Activated T-cell treated with anti-CD3 and anti-CD28 coated beads, Interleukin-2, amount 50 U/mL, for 24 hours (primary cell): ENCODE data around the gene SULF2.

Source experiments
- DNase-seq: peaks from one replicate; pipeline ENCODE4 v3.0.0-alpha.2; 2020
- H3K27ac Mint-ChIP-seq: 2 replicates; pipeline ENCODE4 v1.8.0; 2020; ENCODE audit warnings: mild to moderate bottlenecking, mixed read lengths
- H3K27me3 Mint-ChIP-seq: 2 replicates; pipeline ENCODE4 v1.8.0; 2020; ENCODE audit warnings: mixed read lengths
- H3K36me3 Mint-ChIP-seq: 2 replicates; pipeline ENCODE4 v1.8.0; 2020; ENCODE audit warnings: low read depth, mixed read lengths
- H3K4me1 Mint-ChIP-seq: 2 replicates; pipeline ENCODE4 v1.8.0; 2020; ENCODE audit warnings: low read depth, mixed read lengths
- H3K4me3 Mint-ChIP-seq: 2 replicates; pipeline ENCODE4 v1.8.0; 2020; ENCODE audit warnings: mild to moderate bottlenecking, moderate library complexity, mixed read lengths
- H3K9me3 Mint-ChIP-seq: 2 replicates; pipeline ENCODE4 v1.8.0; 2020; ENCODE audit warnings: mixed read lengths

The SULF2 gene

DNA sequence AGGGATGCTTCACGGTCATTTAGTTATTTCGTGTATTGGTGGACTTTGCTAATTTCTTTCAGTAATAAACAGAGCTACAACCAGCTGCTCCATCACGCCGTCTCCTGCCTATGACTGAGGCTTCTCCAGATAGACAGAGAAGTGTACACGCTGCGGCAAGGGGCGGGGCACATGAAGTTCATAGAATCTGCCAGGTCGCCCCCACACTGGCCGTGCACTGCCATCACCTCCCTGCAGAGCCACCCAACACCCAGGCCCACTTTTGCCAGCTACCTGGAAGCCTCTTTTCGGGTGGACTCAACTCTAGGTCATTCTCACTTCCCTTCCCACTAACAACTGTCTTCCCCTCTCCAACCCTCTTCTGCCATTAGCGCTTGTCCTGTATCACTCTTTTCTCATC is 88.4 kb downstream of the SULF2 start:
- no peak for DNase-seq
- Mint-ChIP-seq H3K4me1 (peaks cover 10% of the 10 kb centered on the region), H3K9me3 (no peaks in the 10 kb centered on the region), H3K36me3 (no peaks in the 10 kb centered on the region), H3K27ac (no peak overlapping the region), H3K27me3 (no peaks in the 10 kb centered on the region), H3K4me3 (no peak overlapping the region)

DNA sequence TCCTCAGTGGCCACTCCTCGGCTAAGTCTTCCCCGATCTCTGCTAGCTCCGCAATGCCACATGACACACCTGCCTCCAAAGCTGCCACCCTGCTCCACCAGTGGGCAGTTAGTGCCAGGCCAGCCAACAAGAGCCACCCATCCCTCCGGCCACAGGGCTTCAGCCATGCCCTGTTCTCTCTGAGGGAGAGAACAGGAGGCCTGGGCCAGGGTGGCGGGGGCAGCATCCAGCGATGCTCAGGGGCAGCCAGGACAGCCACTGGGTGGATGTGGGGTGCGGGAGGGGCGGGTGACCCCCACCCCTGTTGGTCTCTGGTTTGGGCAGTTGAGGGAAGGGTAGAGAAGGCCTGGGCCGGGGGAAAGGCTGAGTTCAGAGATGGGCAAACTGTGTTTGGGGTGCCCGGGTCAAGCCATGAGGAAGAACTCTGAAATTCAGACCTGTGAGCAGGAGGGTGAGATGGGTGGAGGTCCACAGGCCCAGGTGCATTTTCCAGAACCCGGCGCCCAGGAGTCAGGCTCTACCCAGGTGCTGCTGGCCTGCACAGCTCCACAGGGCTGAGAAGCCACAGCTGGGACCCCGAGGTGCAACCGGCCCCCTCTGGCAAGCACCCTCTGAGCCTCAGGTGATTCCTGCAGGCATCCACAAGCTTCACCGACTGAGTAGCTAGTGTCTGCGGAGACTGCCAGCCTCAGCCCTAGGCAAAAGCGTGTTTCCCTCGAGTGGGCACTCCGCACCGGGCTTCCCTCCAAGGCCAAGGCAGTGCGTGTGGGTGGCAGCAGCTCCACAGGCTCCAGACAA is 91.1 kb downstream of the SULF2 start:
- Mint-ChIP-seq H3K9me3 (no peaks in the 10 kb centered on the region), H3K36me3 (no peaks in the 10 kb centered on the region), H3K27me3 (no peaks in the 10 kb centered on the region), H3K4me3 (no peak overlapping the region), H3K4me1 (peaks cover 10% of the 10 kb centered on the region), H3K27ac (no peak overlapping the region)
- DNase-seq: no peak

DNA sequence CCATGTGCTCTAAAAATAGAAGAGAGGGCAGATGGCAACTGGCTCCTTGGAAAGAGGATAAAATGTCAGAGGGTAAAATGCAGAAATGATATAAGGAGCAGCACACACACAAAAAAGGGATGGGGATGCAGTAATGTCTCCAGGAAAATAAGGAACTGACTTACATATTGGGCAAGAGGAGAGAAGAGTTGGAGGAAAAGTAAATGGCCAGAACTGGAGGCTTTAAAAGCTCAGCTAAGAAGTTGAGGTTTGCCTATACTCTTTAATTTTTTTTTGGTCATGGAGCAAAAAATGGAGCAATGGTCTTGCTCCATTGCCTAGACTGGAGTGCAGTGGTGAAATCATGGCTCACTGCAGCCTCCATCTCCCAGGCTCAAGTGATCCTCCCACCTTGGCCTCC is 93.7 kb downstream of the SULF2 start:
- Mint-ChIP-seq H3K27me3 (peaks cover 4% of the 10 kb centered on the region), H3K4me3 (no peak overlapping the region), H3K4me1 (peaks cover 10% of the 10 kb centered on the region), H3K9me3 (no peaks in the 10 kb centered on the region), H3K27ac (no peak overlapping the region), H3K36me3 (no peaks in the 10 kb centered on the region)
- no peak for DNase-seq

DNA sequence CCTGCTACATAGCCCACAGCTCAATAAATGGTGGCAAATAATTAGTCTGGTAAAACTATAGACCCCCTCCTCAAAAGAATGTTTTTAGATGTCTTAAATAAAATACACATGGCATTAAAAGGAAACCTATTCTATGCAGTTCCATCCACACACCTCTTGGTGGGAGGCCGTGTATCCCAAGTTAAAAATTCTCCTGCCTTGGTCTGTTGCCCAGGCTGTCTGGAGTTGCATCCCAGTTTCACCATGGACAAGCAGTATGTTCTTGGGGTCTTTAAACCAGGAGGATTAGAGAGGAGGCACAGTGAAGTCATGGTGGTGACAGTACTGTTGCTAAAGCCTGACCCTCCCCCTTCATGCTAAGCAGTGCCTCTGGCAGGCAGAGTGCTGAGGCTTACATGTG is 95.5 kb downstream of the SULF2 start:
- no peaks in the 10 kb centered on the region for H3K9me3 Mint-ChIP-seq
- DNase-seq: no peak
- H3K4me3 Mint-ChIP-seq: no peak overlapping the region
- no peak overlapping the region for H3K27ac Mint-ChIP-seq
- peaks cover 4% of the 10 kb centered on the region for H3K27me3 Mint-ChIP-seq
- H3K36me3 Mint-ChIP-seq: no peaks in the 10 kb centered on the region
- H3K4me1 Mint-ChIP-seq: no peaks in the 10 kb centered on the region

DNA sequence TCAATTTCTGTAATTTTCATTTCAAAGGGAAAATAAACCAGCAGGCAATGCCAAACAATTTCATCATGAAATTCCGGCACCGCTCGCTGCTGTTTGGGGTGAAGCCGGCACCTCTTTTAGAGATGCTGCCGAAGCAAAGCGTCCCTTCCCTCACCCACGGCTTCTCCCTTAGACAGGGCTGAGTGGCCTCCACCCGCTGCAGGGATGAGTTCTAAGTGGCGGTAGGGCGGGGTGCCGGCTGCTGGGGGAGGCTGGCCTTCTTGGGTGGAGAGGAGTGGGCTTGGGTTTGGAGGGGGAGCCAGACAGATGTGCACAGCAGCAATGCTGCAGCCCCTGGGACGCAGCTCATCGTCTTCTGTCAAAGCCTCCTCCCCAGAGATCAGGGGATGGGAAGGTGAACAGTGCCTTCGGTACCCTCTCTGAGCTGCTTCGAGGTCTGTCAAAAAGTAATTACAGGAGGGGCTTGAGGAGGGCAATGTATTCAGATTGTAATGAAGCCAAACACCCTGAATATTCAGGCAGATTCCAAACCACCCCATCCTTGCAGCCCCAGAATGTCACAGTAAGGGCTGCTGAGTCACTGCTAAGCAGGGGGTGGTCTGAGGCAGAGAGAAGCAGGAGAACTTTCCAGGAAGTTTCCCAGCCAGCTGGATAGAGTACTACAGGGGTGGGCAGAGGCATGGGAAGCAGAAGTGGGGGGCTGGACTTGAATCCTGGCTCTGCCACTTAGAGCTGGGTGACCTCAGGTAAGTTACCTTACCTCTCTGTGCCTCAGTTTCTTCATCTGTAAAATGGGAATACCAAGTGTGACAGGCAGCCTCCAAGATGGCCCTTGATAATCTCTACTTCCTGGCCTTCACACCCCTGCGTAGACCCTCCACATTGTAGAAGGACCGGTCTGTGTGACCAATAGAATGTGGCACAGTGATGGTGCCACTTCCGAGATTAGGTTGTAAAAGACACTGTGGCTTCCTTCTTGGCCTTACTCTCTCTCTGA is 96.6 kb downstream of the SULF2 start:
- no peaks in the 10 kb centered on the region for H3K36me3 Mint-ChIP-seq
- no peak for DNase-seq
- no peak overlapping the region for H3K27ac Mint-ChIP-seq
- H3K9me3 Mint-ChIP-seq: no peaks in the 10 kb centered on the region
- no peaks in the 10 kb centered on the region for H3K4me1 Mint-ChIP-seq
- H3K4me3 Mint-ChIP-seq: no peak overlapping the region
- peaks cover 4% of the 10 kb centered on the region for H3K27me3 Mint-ChIP-seq

DNA sequence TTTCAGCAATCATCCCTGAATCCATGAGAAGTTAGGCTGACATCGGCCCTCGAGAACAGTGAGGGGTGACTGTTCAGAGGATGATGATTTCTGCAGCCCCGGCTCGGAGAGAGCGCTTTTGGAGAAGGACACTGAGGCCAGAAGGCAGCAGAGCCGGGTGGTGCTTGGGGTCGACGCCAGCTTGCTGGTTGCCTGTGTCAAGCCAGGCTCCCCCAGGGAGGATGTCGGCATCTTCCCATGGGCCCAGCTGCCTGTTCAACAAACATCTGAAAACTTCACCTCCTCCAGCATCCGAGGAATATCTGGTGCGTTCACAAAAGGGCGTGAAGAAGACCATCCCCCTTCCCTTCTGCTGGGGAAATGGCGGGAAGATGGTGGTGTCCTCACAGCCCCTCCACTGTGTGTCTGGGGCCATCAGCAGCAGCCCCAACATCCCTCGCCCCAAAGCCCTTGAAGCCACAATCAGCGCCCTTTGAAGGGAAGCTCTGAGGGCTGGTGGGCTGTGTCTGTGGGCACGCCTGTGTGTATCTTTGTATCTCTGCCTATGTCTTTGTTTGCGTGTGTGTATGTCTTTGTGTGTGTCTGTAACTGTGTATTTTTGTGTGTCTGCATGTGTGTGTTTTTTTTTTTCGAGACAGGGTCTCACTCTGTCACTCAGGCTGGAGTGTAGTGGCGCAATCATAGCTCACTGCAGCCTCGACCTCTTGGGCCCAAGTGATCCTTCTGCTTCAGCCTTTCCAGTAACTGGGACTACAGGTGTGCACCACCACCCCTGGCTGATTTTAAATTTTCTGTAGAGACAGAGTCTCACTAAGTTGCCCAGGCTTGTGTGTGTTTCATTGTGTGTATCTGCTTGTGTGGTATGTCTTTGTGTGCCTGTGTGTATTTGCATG is 97.9 kb downstream of the SULF2 start:
- Mint-ChIP-seq H3K27ac (no peak overlapping the region), H3K27me3 (peaks cover 4% of the 10 kb centered on the region), H3K4me1 (no peaks in the 10 kb centered on the region), H3K36me3 (no peaks in the 10 kb centered on the region), H3K4me3 (no peak overlapping the region), H3K9me3 (no peaks in the 10 kb centered on the region)
- no peak for DNase-seq

DNA sequence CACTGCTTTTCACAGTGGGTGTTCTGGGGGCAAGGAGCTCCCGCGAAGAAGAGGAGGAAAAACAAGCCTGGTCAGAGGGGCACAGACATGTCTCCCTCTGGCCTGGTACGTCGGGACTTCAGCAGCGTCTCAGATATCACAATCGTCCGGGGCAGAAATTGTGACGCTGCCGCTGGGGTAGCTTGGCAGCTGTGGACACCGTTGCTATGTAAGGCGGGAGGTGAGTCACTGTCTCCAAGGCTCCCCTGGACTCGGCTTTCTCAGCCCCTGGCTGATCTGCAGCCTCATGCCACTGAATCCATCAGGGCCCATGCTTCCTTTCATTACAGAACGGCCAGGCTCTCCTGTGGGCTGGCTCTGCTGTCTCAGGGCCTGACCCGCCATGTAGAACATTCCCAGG is 98.7 kb downstream of the SULF2 start:
- Mint-ChIP-seq H3K27me3 (peaks cover 4% of the 10 kb centered on the region), H3K27ac (no peak overlapping the region), H3K36me3 (no peaks in the 10 kb centered on the region), H3K4me1 (no peaks in the 10 kb centered on the region), H3K4me3 (no peak overlapping the region), H3K9me3 (no peaks in the 10 kb centered on the region)
- DNase-seq: no peak

DNA sequence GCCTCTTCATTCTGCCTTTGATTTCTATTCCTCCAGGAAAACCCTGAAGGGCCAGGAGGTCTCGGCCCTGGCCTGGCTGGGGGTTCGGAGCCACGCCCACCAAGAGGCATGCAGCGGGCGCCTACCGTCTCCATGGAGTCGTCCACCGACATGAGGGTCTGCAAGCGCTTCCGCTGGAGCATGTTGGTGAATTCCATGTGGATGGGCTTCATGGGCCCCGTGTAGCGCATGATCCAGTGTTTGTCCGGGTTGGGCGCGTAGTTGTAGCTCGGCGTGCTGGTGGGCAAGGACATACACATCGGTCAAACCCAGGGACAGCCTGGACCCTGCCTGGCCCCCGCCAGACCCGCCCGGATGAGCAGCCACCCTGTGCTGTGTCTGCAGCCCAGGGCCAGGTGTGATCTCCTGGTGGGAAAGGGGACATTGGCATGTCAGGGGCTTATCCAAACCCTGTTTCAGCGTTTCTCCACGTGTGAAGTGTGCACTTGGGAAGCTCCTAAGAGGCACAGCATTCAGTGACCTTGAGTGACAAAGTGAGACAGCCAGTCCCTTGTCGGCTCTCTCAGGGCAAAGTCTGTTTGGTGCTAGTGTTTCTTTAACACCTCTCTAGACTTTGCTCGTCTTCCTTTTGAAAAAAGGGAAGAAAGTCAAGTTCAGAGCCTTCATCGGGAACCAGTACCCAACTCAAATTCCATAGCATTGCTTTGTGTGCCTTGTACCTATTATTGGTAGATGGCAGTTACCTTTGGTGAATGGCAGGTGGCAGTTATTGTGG is 100.8 kb downstream of the SULF2 start:
- Mint-ChIP-seq H3K4me3 (no peak overlapping the region), H3K27ac (no peak overlapping the region), H3K27me3 (peaks cover 4% of the 10 kb centered on the region), H3K4me1 (no peaks in the 10 kb centered on the region), H3K9me3 (no peaks in the 10 kb centered on the region), H3K36me3 (no peaks in the 10 kb centered on the region)
- DNase-seq: no peak

DNA sequence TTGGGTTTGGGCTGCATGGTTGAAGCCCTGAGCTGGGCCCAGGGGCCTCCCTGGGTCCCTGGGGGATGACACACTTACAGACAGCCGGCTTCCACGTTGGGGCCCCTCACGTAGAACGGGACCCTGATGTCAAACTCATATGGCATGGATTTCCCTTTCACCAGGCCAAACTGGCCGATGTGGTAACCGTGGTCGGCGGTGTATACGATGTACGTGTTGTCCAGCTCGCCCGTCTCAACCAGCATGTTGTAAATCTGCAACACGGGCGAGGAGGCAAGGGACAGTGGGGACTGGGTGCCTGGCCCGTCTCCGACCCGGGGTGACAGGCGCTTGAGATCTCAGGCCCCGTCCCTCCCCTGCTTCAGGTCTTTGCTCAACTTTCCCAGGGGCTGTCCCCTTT is 102.4 kb downstream of the SULF2 start:
- H3K4me3 Mint-ChIP-seq: no peak overlapping the region
- DNase-seq: no peak
- H3K36me3 Mint-ChIP-seq: no peaks in the 10 kb centered on the region
- H3K9me3 Mint-ChIP-seq: no peaks in the 10 kb centered on the region
- no peaks in the 10 kb centered on the region for H3K27me3 Mint-ChIP-seq
- H3K27ac Mint-ChIP-seq: peak overlapping the region; percentile 26
- H3K4me1 Mint-ChIP-seq: no peaks in the 10 kb centered on the region

DNA sequence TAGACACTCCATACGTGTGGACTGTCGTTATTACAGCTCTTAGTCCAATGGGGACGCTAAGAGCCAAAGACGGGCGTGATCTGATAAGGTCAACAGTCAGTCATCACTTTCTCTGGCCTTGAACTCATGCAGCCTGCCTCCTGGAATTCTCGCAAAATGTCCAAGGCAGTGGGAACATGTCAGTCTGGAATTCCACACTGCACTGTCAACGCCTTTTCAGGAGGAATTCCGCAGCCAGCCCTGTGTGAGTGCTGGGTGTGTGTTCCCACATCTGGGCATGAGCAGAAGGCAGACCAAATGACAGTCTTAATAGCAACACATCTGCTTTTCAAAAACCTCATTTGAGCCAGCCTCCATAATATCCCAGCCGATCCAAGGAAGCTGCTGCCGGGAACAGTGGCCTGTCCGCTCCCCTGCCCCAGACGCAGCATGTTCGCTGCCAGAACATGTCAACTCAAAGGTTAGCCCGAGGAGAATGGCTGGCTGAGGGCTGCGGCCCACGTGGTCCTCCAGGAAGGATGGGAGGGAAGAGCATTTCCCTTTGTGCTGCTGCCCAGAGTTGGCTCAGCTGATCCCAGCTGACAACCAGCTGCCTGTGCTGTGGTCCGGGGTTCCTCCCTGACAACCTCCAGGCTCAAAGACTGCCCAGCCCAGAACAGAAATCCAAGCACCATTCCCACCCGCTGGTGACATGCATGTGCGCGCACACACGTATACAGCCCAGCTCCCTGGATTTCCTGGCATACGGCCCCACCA is 103.1 kb downstream of the SULF2 start:
- Mint-ChIP-seq H3K36me3 (no peaks in the 10 kb centered on the region), H3K27ac (peak overlapping the region; percentile 26), H3K4me1 (no peaks in the 10 kb centered on the region), H3K9me3 (no peaks in the 10 kb centered on the region), H3K4me3 (no peak overlapping the region), H3K27me3 (no peaks in the 10 kb centered on the region)
- DNase-seq: no peak

DNA sequence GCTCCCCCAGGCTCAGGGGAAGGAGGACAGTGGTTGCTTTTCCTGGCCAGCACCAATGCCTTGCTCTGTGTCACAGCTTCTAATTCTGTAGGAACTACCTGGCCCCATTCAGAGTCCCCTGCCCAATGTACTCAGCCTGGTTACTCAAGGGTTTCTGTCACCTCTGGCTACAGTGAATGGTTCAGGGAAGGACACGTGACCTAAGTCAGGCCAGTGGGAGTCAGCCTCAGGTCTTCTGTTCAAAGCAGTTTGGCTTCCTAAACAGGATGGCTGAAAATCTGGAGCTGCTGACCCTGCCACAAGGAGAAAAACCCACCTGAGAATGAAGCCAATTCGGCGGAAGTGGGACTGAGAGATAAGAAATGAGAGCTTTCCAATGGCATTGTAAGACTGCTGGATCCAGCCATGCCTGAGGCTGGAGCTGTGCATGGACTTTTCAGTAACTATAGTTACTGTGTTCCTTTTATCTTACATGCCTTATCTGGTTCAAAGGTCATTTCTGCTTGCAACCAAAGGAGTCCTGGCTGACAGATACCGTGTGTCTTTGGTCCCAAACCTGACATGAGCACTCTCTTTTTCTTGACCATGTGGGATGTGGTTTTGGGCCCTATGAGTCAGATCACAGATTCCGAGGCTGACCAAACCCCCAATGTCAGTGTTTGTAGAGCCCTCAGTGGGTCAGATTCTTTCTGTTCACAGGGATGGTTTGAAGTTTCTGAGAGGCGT is 104.3 kb downstream of the SULF2 start:
- DNase-seq: no peak
- H3K9me3 Mint-ChIP-seq: no peaks in the 10 kb centered on the region
- no peaks in the 10 kb centered on the region for H3K27me3 Mint-ChIP-seq
- no peaks in the 10 kb centered on the region for H3K4me1 Mint-ChIP-seq
- no peak overlapping the region for H3K27ac Mint-ChIP-seq
- H3K36me3 Mint-ChIP-seq: no peaks in the 10 kb centered on the region
- no peak overlapping the region for H3K4me3 Mint-ChIP-seq

DNA sequence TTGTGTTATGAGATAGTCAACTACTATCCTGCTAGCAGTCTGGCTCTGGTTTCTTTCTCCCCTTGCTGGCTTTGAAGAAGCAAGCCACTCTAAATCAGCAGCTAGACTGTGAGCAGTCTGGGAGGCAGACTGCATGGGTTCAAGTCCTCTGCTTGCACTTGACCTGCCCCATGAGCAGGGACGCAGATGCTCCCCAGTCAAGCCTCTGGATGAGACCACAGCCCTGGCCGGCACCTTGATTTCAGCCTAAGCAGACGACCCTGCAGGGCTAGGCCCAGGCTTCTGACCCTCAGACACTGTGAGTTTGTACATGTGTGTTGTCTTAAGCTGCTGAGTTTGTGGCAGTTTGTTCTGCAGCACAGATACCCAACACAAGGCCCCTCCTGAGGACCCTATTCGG is 105.8 kb downstream of the SULF2 start:
- Mint-ChIP-seq H3K4me3 (no peak overlapping the region), H3K27ac (peak overlapping the region; percentile 24), H3K4me1 (no peaks in the 10 kb centered on the region), H3K9me3 (no peaks in the 10 kb centered on the region), H3K27me3 (no peaks in the 10 kb centered on the region), H3K36me3 (no peaks in the 10 kb centered on the region)
- DNase-seq: no peak

DNA sequence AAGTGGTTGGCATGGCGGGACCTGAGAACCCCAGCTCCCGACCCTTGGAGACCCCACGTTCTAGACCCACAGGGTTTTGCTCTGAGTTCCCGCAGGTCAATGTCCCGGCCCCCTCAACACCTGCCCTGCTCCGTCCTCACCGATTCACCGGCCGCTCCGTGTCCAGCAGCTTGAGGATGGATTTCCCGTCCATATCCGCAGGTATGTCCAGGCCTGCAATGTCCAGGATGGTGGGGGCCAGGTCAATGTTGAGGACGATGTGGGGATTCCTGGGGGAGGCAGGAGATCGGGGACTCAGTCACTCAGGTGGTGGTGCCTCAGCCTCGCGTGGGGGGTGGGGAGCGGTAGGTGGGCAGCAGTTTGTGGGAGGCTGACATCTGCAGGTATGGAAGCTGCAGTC is 106.7 kb downstream of the SULF2 start:
- H3K9me3 Mint-ChIP-seq: no peaks in the 10 kb centered on the region

More for the DNA sequence above, 106.7 kb downstream of the SULF2 start:
- Mint-ChIP-seq H3K27ac (no peak overlapping the region), H3K27me3 (no peaks in the 10 kb centered on the region), H3K4me3 (no peak overlapping the region), H3K4me1 (no peaks in the 10 kb centered on the region), H3K36me3 (no peaks in the 10 kb centered on the region)
- no peak for DNase-seq
